ENCODE data around the gene GABRG3. TPM values are rescaled to one million over a fixed set of nuclear protein-coding genes. Genes with fewer than 3 reads are reported as not detected.

Gene GABRG3
- total and polyA plus RNA-seq, 2 donors (not counting 3 experiments of a cell fraction or from before 2014, with no cell fraction given) = not detected

GRCh38 chr15:27125185-27125584, 154.2 kb downstream of the GABRG3 start:
- dilution Hi-C loops (cut with MboI; ENCODE audit: extremely low pct_ligation_motif_present, low sequenced_read_pairs) (no loop called here), intact Hi-C loops (cut with micrococcal nuclease) (no loop called here)
- no peak for TF ChIP-seq FOS (IDR thresholded peaks at IDR 0.05; ENCODE audit: borderline replicate concordance, insufficient read depth, low read length)
- no peaks in the 10 kb centered on the region for H3K27me3 ChIP-seq (ENCODE audit: control insufficient read depth in 2 of 2, insufficient read depth in 2 of 2, low read length in 2 of 2)
- no peaks in the 10 kb centered on the region for H3K79me2 ChIP-seq (ENCODE audit: control insufficient read depth, insufficient read depth, low read length)
- POLR2A ChIA-PET = no interaction called here
- no peaks in the 10 kb centered on the region for H3K4me1 ChIP-seq (ENCODE audit: control insufficient read depth, extremely low read depth, insufficient read depth, low read length)
- CTCF ChIA-PET = no interaction called here
- H3K27ac ChIP-seq (ENCODE audit: insufficient read depth, low read depth, low read length) = no peak overlapping the region
- H2AFZ ChIP-seq (ENCODE audit: low read depth, low read length) = no peak overlapping the region
- H3K9ac ChIP-seq (replicated peaks; ENCODE audit: extremely low read depth, insufficient read depth, low read length) = no peak overlapping the region
- no peak overlapping the region for H3K4me2 ChIP-seq (ENCODE audit: insufficient read depth, low read length)
- DNase-seq (ENCODE audit: low read depth, low spot score) (no peak), FAIRE-seq (no peak)
- H4K20me1 ChIP-seq (replicated peaks; ENCODE audit: control insufficient read depth, extremely low read depth, insufficient read depth, low read length) = no peaks in the 10 kb centered on the region
- H3K4me3 ChIP-seq (replicated peaks in 1 of 3; ENCODE audit: insufficient read depth in 1 of 3, low read depth in 1 of 3, low read length in 3 of 3) = no peak overlapping the region
- H3K9me3 ChIP-seq (replicated peaks; ENCODE audit: control insufficient read depth, insufficient read depth, low read length) = peaks cover 6% of the 10 kb centered on the region
- BruUV-seq (replicated peaks) = no TSS peak
- no peaks in the 10 kb centered on the region for H3K9me1 ChIP-seq (replicated peaks; ENCODE audit: control insufficient read depth, extremely low read depth, insufficient read depth, low read length)
- no peaks in the 10 kb centered on the region for H3K36me3 ChIP-seq (ENCODE audit: control insufficient read depth in 2 of 2, extremely low read depth in 1 of 2, insufficient read depth in 2 of 2, low read length in 2 of 2)

DNA sequence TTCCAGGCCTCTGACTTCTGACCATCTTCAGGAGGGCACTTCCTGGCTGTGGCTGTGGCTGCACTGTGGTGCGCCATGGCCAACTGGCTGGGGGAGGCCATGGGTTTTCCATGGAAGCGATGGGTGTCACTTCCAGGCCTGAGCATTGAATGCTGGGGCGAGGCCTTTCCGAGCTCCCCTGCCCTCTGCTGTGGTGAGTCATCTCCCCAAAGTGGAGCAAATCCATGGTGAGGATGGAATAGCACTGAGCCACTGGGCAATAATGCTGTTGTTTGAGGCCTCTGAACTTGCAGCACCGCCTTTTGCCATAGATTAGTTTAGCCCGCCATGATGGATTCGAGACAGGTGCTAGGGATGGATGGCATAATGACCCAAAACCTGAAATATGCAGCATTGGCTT, 155.5 kb downstream of the GABRG3 start:
- H3K9me3 ChIP-seq (replicated peaks; ENCODE audit: control insufficient read depth, insufficient read depth, low read length) = peaks cover 6% of the 10 kb centered on the region
- no peak overlapping the region for H3K27ac ChIP-seq (ENCODE audit: insufficient read depth, low read depth, low read length)
- H3K27me3 ChIP-seq (ENCODE audit: control insufficient read depth in 2 of 2, insufficient read depth in 2 of 2, low read length in 2 of 2) = no peaks in the 10 kb centered on the region
- H3K36me3 ChIP-seq (ENCODE audit: control insufficient read depth in 2 of 2, extremely low read depth in 1 of 2, insufficient read depth in 2 of 2, low read length in 2 of 2) = no peaks in the 10 kb centered on the region
- dilution Hi-C loops (cut with MboI; ENCODE audit: extremely low pct_ligation_motif_present, low sequenced_read_pairs) (no loop called here), intact Hi-C loops (cut with micrococcal nuclease) (no loop called here)
- CTCF ChIA-PET = no interaction called here
- no peaks in the 10 kb centered on the region for H3K79me2 ChIP-seq (ENCODE audit: control insufficient read depth, insufficient read depth, low read length)
- H3K4me2 ChIP-seq (ENCODE audit: insufficient read depth, low read length) = no peak overlapping the region
- no peak overlapping the region for H3K9ac ChIP-seq (replicated peaks; ENCODE audit: extremely low read depth, insufficient read depth, low read length)
- no peaks in the 10 kb centered on the region for H3K9me1 ChIP-seq (replicated peaks; ENCODE audit: control insufficient read depth, extremely low read depth, insufficient read depth, low read length)
- H4K20me1 ChIP-seq (replicated peaks; ENCODE audit: control insufficient read depth, extremely low read depth, insufficient read depth, low read length) = no peaks in the 10 kb centered on the region
- POLR2A ChIA-PET = no interaction called here
- no peak for DNase-seq (ENCODE audit: low read depth, low spot score)
- no peak for TF ChIP-seq JUN (IDR thresholded peaks at IDR 0.05; ENCODE audit: borderline replicate concordance, insufficient read depth, insufficient read length, low read depth)
- BruUV-seq (replicated peaks) = no TSS peak
- H2AFZ ChIP-seq (ENCODE audit: low read depth, low read length) = no peak overlapping the region
- no peaks in the 10 kb centered on the region for H3K4me1 ChIP-seq (ENCODE audit: control insufficient read depth, extremely low read depth, insufficient read depth, low read length)
- FAIRE-seq = no peak
- H3K4me3 ChIP-seq (replicated peaks in 1 of 3; ENCODE audit: insufficient read depth in 1 of 3, low read depth in 1 of 3, low read length in 3 of 3) = no peak overlapping the region

Data from endothelial cell of umbilical vein (primary cell).